A549 (cell line): ENCODE results near the gene LTBP3. TPM values are rescaled to one million over a fixed set of nuclear protein-coding genes. Genes with fewer than 3 reads are reported as not detected.

Source experiments
- ATAC-seq, 2 experiments: fragments of 200-7000 bp in 1 of 2; fragments of >200 bp in 1 of 2; cut with Nextera tagmentation in 1 of 2; cut with Tn5 transposase in 1 of 2; 3 replicates each; pipeline versions ENCODE4 v1.8.0 to v1.9.1; 2018 to 2020; ENCODE audit warnings: mild to moderate bottlenecking in 1 of 2, moderate library complexity in 1 of 2
- CTCF ChIA-PET: fragments of 300-600 bp; sonication (Branson Sonifier 250); formaldehyde crosslinking; extraction: SDS; loops from one replicate; lab custom pipeline; 2021; ENCODE audit warnings: antibody characterized with exemption, inconsistent platforms; lab: Yijun Ruan, JAX
- POLR2A ChIA-PET: fragments of 350-600 bp; formaldehyde crosslinking; extraction: SDS; loops from one replicate; lab custom pipeline; 2021; ENCODE audit warnings: antibody characterized with exemption, inconsistent platforms; lab: Yijun Ruan, JAX
- DNase-seq, 2 experiments: peaks; one replicate each; pipeline versions ENCODE4 v3.0.0 to v3.0.0-alpha.2; 2011 to 2016; ENCODE audit warnings: low read depth in 1 of 2, low spot score in 1 of 2
- FAIRE-seq: peaks from 2 replicates; lab custom pipeline; 2011; peaks lifted over from hg19 to GRCh38; lab: Jason Lieb, UNC
- H3K27ac ChIP-seq, 2 experiments: fragments of >200 bp; sonication (Bioruptor Twin); formaldehyde crosslinking; 3 replicates each; pipeline ENCODE4 v1.5.1; 2016 to 2017
- H3K4me1 ChIP-seq: fragments of >200 bp; sonication (Bioruptor Twin); formaldehyde crosslinking; 3 replicates; pipeline ENCODE4 v1.6.1; 2016
- H3K4me2 ChIP-seq: fragments of >200 bp; sonication (Bioruptor Twin); formaldehyde crosslinking; 3 replicates; pipeline ENCODE4 v1.6.1; 2016
- H3K4me3 ChIP-seq: fragments of >200 bp; sonication (Bioruptor Twin); formaldehyde crosslinking; 3 replicates; pipeline ENCODE4 v1.5.1; 2016
- H3K9me3 ChIP-seq: fragments of >200 bp; sonication (Bioruptor Twin); formaldehyde crosslinking; 3 replicates; pipeline ENCODE4 v1.6.1; 2016
- CBX2 ChIP-seq: fragments of 200-600 bp; sonication (generic); IDR thresholded peaks from 2 replicates; pipeline ENCODE4 v1.6.1; 2016; ENCODE audit warnings: low read depth, mild to moderate bottlenecking, borderline replicate concordance
- CBX8 ChIP-seq: fragments of 200-600 bp; sonication (generic); IDR thresholded peaks from 2 replicates; pipeline ENCODE4 v1.6.1; 2016
- CEBPB ChIP-seq, 2 experiments: fragments of >200 bp in 1 of 2; sonication (Bioruptor Twin) in 1 of 2; formaldehyde crosslinking in 1 of 2; IDR thresholded peaks; 2 replicates each; pipeline ENCODE4 v1.6.1; 2012 to 2016
- CHD2 ChIP-seq: fragments of 150-350 bp; IDR thresholded peaks from 2 replicates; pipeline ENCODE4 v1.6.1; 2014; ENCODE audit warnings: low read length; ENCODE audit not compliant: partially characterized antibody
- CHD4 ChIP-seq: fragments of 200-600 bp; sonication (generic); IDR thresholded peaks from 2 replicates; pipeline ENCODE4 v1.6.1; 2016; ENCODE audit warnings: antibody characterized with exemption, mild to moderate bottlenecking, borderline replicate concordance
- EHF ChIP-seq: fragments of 250-450 bp; sonication (Bioruptor Pico); IDR thresholded peaks from 2 replicates; pipeline ENCODE4 v1.5.0; 2020; ENCODE audit warnings: mild to moderate bottlenecking
- EHMT2 ChIP-seq: fragments of 200-600 bp; sonication (generic); IDR thresholded peaks from 2 replicates; pipeline ENCODE4 v1.6.1; 2016; ENCODE audit warnings: antibody characterized with exemption, low read depth, mild to moderate bottlenecking, moderate library complexity
- EP300 ChIP-seq, 2 experiments: fragments of >200 bp; sonication (Bioruptor Twin); formaldehyde crosslinking; IDR thresholded peaks; 2 replicates in 1 of 2; 3 replicates in 1 of 2; pipeline ENCODE4 v1.6.1; 2016 to 2017
- ESRRA ChIP-seq: fragments of 150-350 bp; IDR thresholded peaks from 2 replicates; pipeline ENCODE4 v1.6.1; 2014; ENCODE audit warnings: mild to moderate bottlenecking, low read length, borderline replicate concordance
- FOSB ChIP-seq: fragments of 250-450 bp; sonication (Bioruptor Pico); IDR thresholded peaks from 2 replicates; pipeline ENCODE4 v1.5.0; 2020; ENCODE audit warnings: mild to moderate bottlenecking, moderate library complexity
- FOSL2 ChIP-seq, 2 experiments: fragments of 450-650 bp in 1 of 2; fragments of >200 bp in 1 of 2; sonication (Bioruptor Twin) in 1 of 2; formaldehyde crosslinking; IDR thresholded peaks; 2 replicates each; pipeline versions ENCODE4 v1.5.0 to v1.6.1; 2016 to 2020; ENCODE audit warnings: mild to moderate bottlenecking in 1 of 2, moderate library complexity in 1 of 2
- GATA3 ChIP-seq: IDR thresholded peaks from 2 replicates; pipeline ENCODE4 v1.6.1; 2012; ENCODE audit warnings: borderline replicate concordance
- HOXA7 ChIP-seq: fragments of 250-450 bp; sonication (Bioruptor Pico); IDR thresholded peaks from 2 replicates; pipeline ENCODE4 v1.5.0; 2020; ENCODE audit warnings: mild to moderate bottlenecking, moderate library complexity
- HOXB13 ChIP-seq: fragments of 250-450 bp; sonication (Bioruptor Pico); IDR thresholded peaks from 2 replicates; pipeline ENCODE4 v1.5.0; 2020; ENCODE audit warnings: low read depth, mild to moderate bottlenecking, moderate library complexity
- HOXB5 ChIP-seq: fragments of 250-450 bp; sonication (Bioruptor Pico); IDR thresholded peaks from 2 replicates; pipeline ENCODE4 v1.5.0; 2020; ENCODE audit warnings: mild to moderate bottlenecking, moderate library complexity
- JUN ChIP-seq, 2 experiments: fragments of >200 bp; sonication (Bioruptor Twin); formaldehyde crosslinking; IDR thresholded peaks; 2 replicates in 1 of 2; 3 replicates in 1 of 2; pipeline ENCODE4 v1.6.1; 2016 to 2017
- POLR2A ChIP-seq: IDR thresholded peaks from 2 replicates; pipeline ENCODE4 v1.6.1; 2012; ENCODE audit warnings: mild to moderate bottlenecking, low read length
- POLR2AphosphoS2 ChIP-seq: conservative IDR thresholded peaks from 2 replicates; pipeline ENCODE4 v1.6.1; 2012; ENCODE audit warnings: low read length, improper control_type of control experiment, inconsistent platforms
- RAD21 ChIP-seq, 2 experiments: fragments of >200 bp in 1 of 2; sonication (Bioruptor Twin) in 1 of 2; formaldehyde crosslinking in 1 of 2; IDR thresholded peaks in 1 of 2; conservative IDR thresholded peaks in 1 of 2; 2 replicates in 1 of 2; 3 replicates in 1 of 2; pipeline ENCODE4 v1.6.1; 2012 to 2018; ENCODE audit warnings: inconsistent platforms in 1 of 2
- RARB ChIP-seq: fragments of 250-450 bp; sonication (Bioruptor Pico); IDR thresholded peaks from 2 replicates; pipeline ENCODE4 v1.8.0; 2021; ENCODE audit warnings: mild to moderate bottlenecking, moderate library complexity
- RFX5 ChIP-seq: fragments of 450-650 bp; IDR thresholded peaks from 2 replicates; pipeline ENCODE4 v1.7.1; 2014; ENCODE audit warnings: antibody characterized with exemption, mild to moderate bottlenecking, moderate library complexity
- SREBF2 ChIP-seq: fragments of 450-650 bp; IDR thresholded peaks from 2 replicates; pipeline ENCODE4 v1.6.1; 2014; ENCODE audit warnings: mild to moderate bottlenecking, moderate library complexity
- TFCP2L1 ChIP-seq: fragments of 250-450 bp; sonication (Bioruptor Pico); IDR thresholded peaks from 2 replicates; pipeline ENCODE4 v1.5.0; 2021; ENCODE audit warnings: mild to moderate bottlenecking
- TP53 ChIP-seq: fragments of 250-450 bp; sonication (Bioruptor Pico); IDR thresholded peaks from 2 replicates; pipeline ENCODE4 v1.5.0; 2021; ENCODE audit warnings: mild to moderate bottlenecking, moderate library complexity
- WGBS: methylation state at CpG from one replicate; pipeline ENCODE4 v1.1.6; 2017; ENCODE audit errors: missing lambda C conversion rate; 5-methylcytosine and 5-hydroxymethylcytosine counted together
- polyA plus RNA-seq, 4 experiments: library from polyadenylated mRNA; depleted of rRNA in 3 of 4; stranded (reverse); fragments of >200 nt; fragmentation: RNase III in 1 of 4; extraction: RNeasy Plus Mini Kit Qiagen cat#74134 plus additional on column Dnase treatment in 1 of 4; gene quantifications; 2 replicates in 3 of 4; 3 replicates in 1 of 4; pipeline ENCODE4 v1.2.3, GENCODE V29; 2011 to 2017
- TF ChIP-seq, protein P1 (sequence below): fragments of >200 bp; sonication (Bioruptor Twin); formaldehyde crosslinking; IDR thresholded peaks from 3 replicates; pipeline ENCODE4 v1.6.1; 2016
- TF ChIP-seq, protein P2 (sequence below): fragments of 250-450 bp; sonication (Bioruptor Pico); IDR thresholded peaks from 2 replicates; pipeline ENCODE4 v1.5.0; 2020; ENCODE audit warnings: low read depth, mild to moderate bottlenecking, moderate library complexity
- TF ChIP-seq, protein P3 (sequence below): fragments of 150-350 bp; IDR thresholded peaks from 2 replicates; pipeline ENCODE4 v1.6.1; 2014; ENCODE audit warnings: low read depth, mild to moderate bottlenecking, low read length
- TF ChIP-seq, protein P4 (sequence below): fragments of >200 bp; sonication (Bioruptor Twin); formaldehyde crosslinking; IDR thresholded peaks from 2 replicates; pipeline ENCODE4 v1.6.1; 2016
- TF ChIP-seq, protein P5 (sequence below): fragments of 250-450 bp; sonication (Bioruptor Pico); IDR thresholded peaks from 2 replicates; pipeline ENCODE4 v1.5.0; 2021; ENCODE audit warnings: mild to moderate bottlenecking, moderate library complexity, borderline replicate concordance
- TF ChIP-seq, protein P6 (sequence below): fragments of 450-650 bp; IDR thresholded peaks from 2 replicates; pipeline ENCODE4 v1.6.1; 2014; ENCODE audit warnings: antibody characterized with exemption
- TF ChIP-seq, protein P7 (sequence below): IDR thresholded peaks from 2 replicates; pipeline ENCODE4 v1.6.1; 2012
- TF ChIP-seq, protein P8 (sequence below): IDR thresholded peaks from 2 replicates; pipeline ENCODE4 v1.6.1; 2012

LTBP3 gene
- polyA plus RNA-seq, 2 of the 4 experiments (the other 2 are of a cell fraction) = 28.6 to 123 TPM

DNA sequence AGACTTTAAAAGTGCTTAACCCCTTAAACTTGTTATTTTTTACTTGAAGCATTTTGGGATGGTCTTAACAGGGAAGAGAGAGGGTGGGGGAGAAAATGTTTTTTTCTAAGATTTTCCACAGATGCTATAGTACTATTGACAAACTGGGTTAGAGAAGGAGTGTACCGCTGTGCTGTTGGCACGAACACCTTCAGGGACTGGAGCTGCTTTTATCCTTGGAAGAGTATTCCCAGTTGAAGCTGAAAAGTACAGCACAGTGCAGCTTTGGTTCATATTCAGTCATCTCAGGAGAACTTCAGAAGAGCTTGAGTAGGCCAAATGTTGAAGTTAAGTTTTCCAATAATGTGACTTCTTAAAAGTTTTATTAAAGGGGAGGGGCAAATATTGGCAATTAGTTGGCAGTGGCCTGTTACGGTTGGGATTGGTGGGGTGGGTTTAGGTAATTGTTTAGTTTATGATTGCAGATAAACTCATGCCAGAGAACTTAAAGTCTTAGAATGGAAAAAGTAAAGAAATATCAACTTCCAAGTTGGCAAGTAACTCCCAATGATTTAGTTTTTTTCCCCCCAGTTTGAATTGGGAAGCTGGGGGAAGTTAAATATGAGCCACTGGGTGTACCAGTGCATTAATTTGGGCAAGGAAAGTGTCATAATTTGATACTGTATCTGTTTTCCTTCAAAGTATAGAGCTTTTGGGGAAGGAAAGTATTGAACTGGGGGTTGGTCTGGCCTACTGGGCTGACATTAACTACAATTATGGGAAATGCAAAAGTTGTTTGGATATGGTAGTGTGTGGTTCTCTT is 56.5 kb downstream of the LTBP3 start:
- Histone ChIP-seq H3K9me3 (no peaks in the 10 kb centered on the region), H3K4me2 (peak overlapping the region; percentile 84), H3K27ac (peak overlapping the region; percentile 98 to 100), H3K4me3 (peak overlapping the region; percentile 90), H3K4me1 (peaks cover 19% of the 10 kb centered on the region)
- FAIRE-seq (no peak), ATAC-seq (no peak), DNase-seq (peak in 1 of 2 experiments; percentile 67)
- 0% methylated on average over 3 of the region's 3 CpGs for WGBS
- ChIA-PET POLR2A (interaction anchor here (0.7 to 26.7 kb wide), 8 partner anchors 12 to 79 kb away, joined by 3 to 1006 read pairs (median 203); partner anchors contain the start of gene NEAT1), CTCF (interaction anchor here (0.7 to 30.0 kb wide), 9 partner anchors 9 to 86 kb away, joined by 3 to 947 read pairs (median 3); no protein-coding TSS in a partner anchor)
- TF ChIP-seq HOXB13 (CRISPR knock-in tag) (peak; percentile 36; the same call in 1 of the 2 replicates), TFCP2L1 (peak; percentile 96), HOXB5 (CRISPR knock-in tag) (peak; percentile 55; the same call in 1 of the 2 replicates), TP53 (peak; percentile 93), EHMT2 (no peak), RARB (CRISPR knock-in tag) (peak; percentile 69), CBX8 (no peak), POLR2AphosphoS2 (peak; percentile 98), POLR2A (no peak), CEBPB (IDR thresholded peaks at IDR 0.05) (0 out of 4 replicates have a peak, but pooled peaks of 1 of the 2 experiments have one; percentile 7), EHF (CRISPR knock-in tag) (peak; percentile 55), ESRRA (no peak), CBX2 (no peak), CHD4 (no peak), FOSL2 (IDR thresholded peaks at IDR 0.05) (no peak), FOSL2 (CRISPR knock-in tag; IDR thresholded peaks at IDR 0.05) (peak; percentile 22; the same call in 1 of the 2 replicates), RAD21 (conservative IDR thresholded peaks at IDR 0.05 in 1 of 2, IDR thresholded peaks at IDR 0.05 in 1 of 2) (peak in 1 of 2 experiments; percentile 1; a peak in 1 of 5 replicates), RFX5 (no peak), EP300 (IDR thresholded peaks at IDR 0.05) (no peak), GATA3 (no peak), HOXA7 (CRISPR knock-in tag) (peak; percentile 94), SREBF2 (no peak), FOSB (peak; percentile 92; the same call in 1 of the 2 replicates), CHD2 (peak; percentile 28), JUN (IDR thresholded peaks at IDR 0.05) (peak; percentile 68 to 97; a peak in 4 of 5 replicates)
- TF ChIP-seq, protein P1, sequence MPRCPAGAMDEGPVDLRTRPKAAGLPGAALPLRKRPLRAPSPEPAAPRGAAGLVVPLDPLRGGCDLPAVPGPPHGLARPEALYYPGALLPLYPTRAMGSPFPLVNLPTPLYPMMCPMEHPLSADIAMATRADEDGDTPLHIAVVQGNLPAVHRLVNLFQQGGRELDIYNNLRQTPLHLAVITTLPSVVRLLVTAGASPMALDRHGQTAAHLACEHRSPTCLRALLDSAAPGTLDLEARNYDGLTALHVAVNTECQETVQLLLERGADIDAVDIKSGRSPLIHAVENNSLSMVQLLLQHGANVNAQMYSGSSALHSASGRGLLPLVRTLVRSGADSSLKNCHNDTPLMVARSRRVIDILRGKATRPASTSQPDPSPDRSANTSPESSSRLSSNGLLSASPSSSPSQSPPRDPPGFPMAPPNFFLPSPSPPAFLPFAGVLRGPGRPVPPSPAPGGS = peak; percentile 68
- TF ChIP-seq, protein P2, sequence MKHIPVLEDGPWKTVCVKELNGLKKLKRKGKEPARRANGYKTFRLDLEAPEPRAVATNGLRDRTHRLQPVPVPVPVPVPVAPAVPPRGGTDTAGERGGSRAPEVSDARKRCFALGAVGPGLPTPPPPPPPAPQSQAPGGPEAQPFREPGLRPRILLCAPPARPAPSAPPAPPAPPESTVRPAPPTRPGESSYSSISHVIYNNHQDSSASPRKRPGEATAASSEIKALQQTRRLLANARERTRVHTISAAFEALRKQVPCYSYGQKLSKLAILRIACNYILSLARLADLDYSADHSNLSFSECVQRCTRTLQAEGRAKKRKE (CRISPR knock-in tag) = peak; percentile 57; the same call in 1 of the 2 replicates
- TF ChIP-seq, protein P3, sequence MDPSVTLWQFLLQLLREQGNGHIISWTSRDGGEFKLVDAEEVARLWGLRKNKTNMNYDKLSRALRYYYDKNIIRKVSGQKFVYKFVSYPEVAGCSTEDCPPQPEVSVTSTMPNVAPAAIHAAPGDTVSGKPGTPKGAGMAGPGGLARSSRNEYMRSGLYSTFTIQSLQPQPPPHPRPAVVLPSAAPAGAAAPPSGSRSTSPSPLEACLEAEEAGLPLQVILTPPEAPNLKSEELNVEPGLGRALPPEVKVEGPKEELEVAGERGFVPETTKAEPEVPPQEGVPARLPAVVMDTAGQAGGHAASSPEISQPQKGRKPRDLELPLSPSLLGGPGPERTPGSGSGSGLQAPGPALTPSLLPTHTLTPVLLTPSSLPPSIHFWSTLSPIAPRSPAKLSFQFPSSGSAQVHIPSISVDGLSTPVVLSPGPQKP = no peak
- TF ChIP-seq, protein P4, sequence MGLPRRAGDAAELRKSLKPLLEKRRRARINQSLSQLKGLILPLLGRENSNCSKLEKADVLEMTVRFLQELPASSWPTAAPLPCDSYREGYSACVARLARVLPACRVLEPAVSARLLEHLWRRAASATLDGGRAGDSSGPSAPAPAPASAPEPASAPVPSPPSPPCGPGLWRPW = no peak
- TF ChIP-seq, protein P5, sequence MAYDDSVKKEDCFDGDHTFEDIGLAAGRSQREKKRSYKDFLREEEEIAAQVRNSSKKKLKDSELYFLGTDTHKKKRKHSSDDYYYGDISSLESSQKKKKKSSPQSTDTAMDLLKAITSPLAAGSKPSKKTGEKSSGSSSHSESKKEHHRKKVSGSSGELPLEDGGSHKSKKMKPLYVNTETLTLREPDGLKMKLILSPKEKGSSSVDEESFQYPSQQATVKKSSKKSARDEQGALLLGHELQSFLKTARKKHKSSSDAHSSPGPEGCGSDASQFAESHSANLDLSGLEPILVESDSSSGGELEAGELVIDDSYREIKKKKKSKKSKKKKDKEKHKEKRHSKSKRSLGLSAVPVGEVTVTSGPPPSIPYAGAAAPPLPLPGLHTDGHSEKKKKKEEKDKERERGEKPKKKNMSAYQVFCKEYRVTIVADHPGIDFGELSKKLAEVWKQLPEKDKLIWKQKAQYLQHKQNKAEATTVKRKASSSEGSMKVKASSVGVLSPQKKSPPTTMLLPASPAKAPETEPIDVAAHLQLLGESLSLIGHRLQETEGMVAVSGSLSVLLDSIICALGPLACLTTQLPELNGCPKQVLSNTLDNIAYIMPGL (CRISPR knock-in tag) = peak; percentile 98
- TF ChIP-seq, protein P6, sequence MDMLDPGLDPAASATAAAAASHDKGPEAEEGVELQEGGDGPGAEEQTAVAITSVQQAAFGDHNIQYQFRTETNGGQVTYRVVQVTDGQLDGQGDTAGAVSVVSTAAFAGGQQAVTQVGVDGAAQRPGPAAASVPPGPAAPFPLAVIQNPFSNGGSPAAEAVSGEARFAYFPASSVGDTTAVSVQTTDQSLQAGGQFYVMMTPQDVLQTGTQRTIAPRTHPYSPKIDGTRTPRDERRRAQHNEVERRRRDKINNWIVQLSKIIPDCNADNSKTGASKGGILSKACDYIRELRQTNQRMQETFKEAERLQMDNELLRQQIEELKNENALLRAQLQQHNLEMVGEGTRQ = no peak
- TF ChIP-seq, protein P7, sequence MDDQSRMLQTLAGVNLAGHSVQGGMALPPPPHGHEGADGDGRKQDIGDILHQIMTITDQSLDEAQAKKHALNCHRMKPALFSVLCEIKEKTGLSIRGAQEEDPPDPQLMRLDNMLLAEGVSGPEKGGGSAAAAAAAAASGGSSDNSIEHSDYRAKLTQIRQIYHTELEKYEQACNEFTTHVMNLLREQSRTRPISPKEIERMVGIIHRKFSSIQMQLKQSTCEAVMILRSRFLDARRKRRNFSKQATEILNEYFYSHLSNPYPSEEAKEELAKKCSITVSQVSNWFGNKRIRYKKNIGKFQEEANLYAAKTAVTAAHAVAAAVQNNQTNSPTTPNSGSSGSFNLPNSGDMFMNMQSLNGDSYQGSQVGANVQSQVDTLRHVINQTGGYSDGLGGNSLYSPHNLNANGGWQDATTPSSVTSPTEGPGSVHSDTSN = 0 out of 2 replicates have a peak, but pooled peaks have one; percentile 18
- TF ChIP-seq, protein P8, sequence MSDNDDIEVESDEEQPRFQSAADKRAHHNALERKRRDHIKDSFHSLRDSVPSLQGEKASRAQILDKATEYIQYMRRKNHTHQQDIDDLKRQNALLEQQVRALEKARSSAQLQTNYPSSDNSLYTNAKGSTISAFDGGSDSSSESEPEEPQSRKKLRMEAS = 0 out of 2 replicates have a peak, but pooled peaks have one; percentile 9
